NCI-H526 treated with DMSO at 0.1 percent for 48 hours (cell line): ENCODE data around the gene DTWD2.
A peak's percentile ranks its signal among the peaks of the same experiment; 100 is the strongest.
"Not testable (repeated sequence)": the region's sequence is repeated elsewhere in the genome, so short reads cannot be mapped to it uniquely, and the experiment has no call there.

Experiments used
- DNase-seq: peaks from one replicate; lab custom pipeline; 2025; lab: John Stamatoyannopoulos, UW

DTWD2 gene

DNA sequence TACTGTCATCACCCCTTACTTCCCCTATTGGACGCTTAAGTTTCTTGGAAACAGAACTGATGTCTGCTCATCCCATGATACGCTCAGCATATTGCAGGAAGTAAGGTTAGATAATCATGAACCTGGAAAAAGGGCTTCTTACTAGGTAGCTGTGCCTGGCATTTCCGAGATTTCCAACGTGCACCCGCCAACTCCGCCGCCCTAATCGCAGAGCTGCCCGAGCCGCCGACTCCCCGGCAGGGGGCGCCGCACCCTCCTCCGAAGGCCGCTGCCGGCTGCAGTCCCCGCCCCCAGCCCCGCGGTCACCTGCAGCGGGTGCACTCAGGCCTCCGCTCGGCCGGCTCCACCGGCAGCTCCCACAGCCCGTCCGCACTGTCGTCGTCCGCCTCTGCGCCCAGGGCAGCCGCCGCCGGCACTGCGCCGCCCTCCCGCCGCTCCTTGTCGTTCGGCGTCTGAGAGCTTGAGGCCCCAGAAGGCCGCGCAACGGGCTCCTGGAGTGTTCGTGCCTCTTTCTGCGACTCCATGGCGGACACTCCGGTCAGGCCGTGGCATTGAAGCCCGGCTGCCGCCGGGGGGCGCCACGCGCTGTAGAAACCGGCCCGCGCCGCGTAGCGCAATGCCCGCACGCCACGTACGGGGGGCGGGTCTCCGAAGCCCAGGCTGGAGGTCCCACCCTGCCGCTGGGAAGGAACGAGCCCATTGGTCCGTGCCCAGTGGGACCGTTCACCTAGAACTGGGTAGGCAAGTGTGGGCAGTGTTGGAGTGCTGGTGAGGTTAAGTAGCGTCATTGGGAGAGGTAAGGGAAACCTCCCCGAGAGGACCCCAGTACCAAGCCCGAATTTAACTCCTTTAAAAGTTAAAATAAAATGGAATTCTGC, at the start of gene DTWD2:
TSS of gene DTWD2 (minus strand) at position 560 of the 878 bp plus-strand sequence. CDS start at position 524, 36 bp downstream.
- DNase-seq: peak; percentile 79

- DNase-seq: no peak
These were observed 49.3 kb upstream of the DTWD2 start for GRCh38 chr5:119037496-119038215.

GRCh38 chr5:119036101-119036762, 47.9 kb upstream of the DTWD2 start:
- no peak for DNase-seq

- DNase-seq: no peak
These were observed 44.8 kb upstream of the DTWD2 start for GRCh38 chr5:119033135-119033534.

DNA sequence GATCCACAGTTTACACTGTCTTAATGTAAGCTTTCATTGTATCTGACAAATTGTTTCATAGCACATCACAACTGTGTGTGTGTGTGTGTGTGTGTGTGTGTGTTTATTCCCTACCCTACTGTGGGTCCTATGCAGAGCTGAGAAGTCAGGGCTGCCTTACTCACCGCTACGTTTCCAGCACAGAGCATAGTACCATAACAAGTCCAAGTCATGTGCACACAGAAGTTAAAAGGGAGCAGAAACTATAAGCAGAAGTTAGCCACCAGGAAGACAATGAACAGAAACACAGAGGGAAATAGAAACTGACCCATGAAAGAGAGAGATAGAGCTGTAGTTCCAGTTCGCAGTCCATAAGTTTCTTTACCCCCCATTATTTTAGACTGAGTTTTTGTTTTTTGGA, 44.3 kb upstream of the DTWD2 start:
- no peak for DNase-seq

DNA sequence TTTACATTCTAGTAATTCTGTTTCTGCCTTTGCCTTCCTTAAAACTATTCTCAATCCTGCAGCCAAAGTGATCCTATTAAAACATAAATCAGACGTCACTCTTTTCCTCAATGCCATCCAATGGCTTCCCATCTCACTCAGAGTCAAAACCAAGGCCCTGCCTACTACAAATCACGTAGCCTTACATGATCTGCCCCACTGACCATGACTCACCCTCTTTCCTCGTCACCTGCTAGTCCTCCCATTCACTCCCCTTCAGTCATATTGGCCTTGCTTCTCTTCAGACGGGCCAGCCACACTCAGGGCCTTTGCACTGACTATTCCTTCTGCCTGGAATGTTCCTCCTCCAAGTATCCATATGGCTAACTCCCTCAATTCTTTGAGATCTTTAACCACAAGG, 43.6 kb upstream of the DTWD2 start:
- DNase-seq: no peak

DNA sequence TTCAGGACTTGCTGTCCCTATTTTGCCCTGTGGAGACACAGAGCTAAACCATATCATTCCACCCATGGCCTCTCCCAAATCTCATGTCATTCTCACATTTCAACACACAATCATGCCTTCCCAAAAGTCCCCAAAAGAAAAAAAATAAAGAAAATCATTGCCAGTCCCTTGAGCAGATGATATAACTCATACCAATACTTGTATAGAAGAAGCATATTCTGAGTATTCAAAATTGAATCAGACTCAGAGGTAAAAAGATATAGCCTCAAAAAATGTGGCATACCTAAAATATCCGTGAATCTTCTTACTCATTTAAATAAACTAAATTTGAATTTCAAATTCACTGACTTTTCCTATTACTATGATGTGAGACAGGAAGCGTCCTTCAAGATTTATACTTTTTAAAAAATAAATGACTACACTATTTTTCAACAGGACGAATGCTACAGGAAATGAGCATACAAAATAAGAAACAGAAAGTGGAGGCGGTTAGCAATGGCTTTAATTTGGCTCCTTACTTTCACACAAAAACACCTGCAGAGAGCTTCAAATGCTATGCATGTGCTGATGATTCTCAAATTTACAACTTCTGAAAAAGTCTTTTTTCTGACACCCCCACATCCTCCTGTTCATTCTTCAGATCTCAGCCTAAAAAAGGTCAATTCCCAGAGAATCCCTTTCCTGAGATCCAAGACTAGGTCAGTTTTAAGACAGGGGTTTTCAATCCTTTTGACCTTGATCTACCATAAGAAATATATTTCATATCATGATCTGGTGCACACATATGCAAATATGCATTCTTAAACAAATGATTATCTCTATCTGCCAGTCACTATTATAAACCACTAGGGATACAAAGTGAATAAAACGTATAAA, 42.9 kb upstream of the DTWD2 start:
- DNase-seq: no peak

GRCh38 chr5:119028575-119028974, 40.2 kb upstream of the DTWD2 start:
- DNase-seq: no peak

GRCh38 chr5:119022773-119023172, 34.4 kb upstream of the DTWD2 start:
- no peak for DNase-seq

DNA sequence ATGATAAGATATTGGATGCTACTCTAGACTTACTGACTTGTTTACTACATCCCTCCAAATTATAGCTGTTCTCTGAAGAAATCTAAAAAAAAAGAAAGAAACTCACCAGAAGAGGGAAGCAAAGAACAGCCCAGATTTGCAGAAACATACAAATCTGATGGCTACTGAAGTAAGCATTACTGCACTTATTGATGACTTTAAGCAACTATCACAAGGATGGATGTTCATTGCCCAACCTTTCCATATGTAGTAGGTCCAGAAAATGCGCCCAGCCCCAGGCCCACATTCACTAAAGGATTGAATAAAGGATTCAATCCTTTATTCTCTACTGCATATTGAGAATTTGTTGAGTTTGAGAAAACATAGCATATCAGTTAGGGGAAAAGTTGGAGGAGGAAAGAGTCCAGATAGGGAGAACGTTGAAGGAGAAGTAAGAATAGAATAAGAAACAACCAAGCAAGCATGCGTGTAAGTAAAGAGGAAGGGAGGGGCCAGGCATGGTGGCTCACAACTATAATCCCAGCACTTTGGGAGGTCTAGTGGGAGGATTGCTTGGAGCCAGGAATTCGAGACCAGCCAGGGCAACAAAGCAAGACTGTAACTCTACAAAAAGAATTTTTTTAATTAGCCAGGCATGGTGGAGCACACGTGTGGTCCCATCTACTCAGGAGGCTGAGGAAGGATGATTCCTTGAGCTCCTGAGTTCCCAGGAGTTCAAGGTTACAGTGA, 33.8 kb upstream of the DTWD2 start:
- no peak for DNase-seq

- no peak for DNase-seq
These were observed 32.9 kb upstream of the DTWD2 start for GRCh38 chr5:119021149-119021732.

DNA sequence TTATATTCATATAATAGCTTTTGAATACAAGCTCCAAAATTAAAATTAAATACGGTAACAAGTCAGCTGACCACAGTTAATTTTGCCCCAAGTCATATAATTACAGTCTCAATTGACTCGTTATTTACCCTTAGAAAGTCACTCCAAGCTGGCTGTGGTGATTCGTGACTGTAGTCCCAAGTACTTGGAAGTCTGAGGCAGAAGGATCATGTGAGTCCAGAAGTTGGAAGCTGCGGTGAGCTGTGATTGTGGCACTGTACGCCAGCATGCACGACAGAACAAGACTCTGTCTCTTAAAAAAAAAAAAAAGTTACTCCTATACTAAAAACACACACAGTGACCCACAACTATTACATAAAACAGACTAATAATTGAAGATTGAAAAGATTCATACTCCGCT, 31.6 kb upstream of the DTWD2 start:
- DNase-seq: no peak

DNA sequence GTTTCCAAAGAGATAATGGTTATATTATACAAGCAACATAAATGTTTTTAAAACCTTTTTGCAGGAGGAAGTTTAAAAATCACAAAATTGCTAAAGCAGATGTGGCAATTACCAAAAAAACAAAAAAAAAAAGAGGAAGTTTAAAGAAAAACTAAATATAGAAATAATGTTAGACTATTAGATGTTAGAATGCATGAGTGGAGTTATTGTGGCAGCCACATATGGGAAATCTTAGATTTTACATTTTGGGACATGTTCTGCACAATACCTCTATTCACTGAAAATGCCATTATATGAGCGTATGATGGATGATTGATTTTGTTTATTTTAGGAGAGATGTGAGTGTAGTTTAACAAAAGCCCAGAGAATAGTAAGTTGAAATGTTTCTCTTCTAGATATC, 31.2 kb upstream of the DTWD2 start:
- DNase-seq: no peak

GRCh38 chr5:119017994-119018393, 29.6 kb upstream of the DTWD2 start:
- no peak for DNase-seq

GRCh38 chr5:119016125-119016774, 27.9 kb upstream of the DTWD2 start:
- DNase-seq: no peak

DNA sequence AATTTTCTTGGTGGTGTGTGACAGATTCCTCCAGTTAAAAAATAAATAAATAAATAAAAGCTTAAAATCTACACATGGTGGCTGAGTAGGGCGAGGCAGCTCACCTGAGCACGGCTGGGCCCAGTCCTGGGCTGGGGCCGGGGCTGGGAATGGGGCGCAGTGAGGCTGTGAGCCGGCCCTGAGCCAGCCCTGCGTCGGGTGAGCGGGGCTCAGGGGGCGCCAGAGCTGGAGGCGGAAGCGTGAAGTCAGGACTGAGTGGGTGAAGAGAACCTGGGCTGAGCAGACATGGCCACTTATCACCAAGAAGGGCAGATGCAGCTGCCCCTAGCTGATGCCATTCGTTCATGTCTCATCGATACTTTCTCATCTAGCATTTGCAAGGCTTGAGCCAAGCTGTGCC, 22.8 kb upstream of the DTWD2 start:
- DNase-seq: no peak

DNA sequence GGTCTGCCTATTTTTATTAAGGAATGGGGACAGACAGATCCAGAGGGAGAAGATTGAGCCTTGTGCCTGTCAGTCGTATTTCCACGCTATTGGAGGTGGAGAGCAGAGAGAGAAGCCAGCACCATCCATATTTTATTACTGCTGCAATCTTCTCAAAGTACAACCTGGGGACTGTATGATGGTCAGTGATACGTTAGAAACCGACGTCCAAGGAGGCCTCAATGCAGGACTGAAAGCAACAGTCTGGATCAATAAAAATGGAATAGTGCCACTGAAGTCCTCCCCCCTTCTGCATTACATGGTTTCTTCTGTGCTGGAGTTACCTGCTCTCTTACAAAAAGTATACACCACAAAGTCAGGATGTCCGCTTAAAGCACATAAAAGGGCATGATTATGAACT, 21.9 kb upstream of the DTWD2 start:
- DNase-seq: no peak

DNA sequence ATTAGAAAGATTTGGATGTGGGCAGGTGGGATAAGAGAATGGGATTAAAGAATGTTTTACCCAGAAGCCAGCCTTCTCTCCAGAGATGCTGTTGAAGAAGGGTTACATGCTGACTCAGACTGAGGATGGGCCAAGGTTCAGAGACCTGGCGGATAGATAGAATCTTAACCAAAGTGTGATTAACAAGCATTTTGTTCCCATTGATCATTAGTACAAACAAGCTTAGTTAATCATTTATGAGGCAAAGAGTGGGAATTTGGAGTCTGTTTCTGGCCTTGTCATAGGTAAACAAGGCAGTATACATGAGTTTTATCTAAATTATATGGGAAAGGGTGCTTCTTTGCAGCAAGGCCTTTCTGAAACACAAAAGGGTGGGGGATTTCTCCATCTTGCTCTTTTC, 20.8 kb upstream of the DTWD2 start:
- no peak for DNase-seq

GRCh38 chr5:118999696-119000095, 11.3 kb upstream of the DTWD2 start:
- no peak for DNase-seq

DNA sequence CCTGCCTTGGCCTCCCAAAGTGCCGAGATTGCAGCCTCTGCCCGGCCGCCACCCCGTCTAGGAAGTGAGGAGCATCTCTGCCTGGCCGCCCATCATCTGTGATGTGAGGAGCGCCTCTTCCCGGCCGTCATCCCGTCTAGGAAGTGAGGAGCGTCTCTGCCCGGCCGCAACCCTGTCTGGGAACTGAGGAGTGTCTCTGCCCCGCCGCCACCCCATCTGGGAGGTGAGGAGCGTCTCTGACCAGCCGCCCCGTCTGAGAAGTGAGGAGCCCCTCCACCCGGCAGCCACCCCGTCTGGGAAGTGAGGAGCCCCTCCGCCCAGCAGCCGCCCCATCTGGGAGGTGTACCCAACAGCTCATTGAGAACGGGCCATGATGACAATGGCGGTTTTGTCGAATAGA, 10.5 kb upstream of the DTWD2 start:
- DNase-seq: not testable (repeated sequence)
